Right lobe of liver (tissue), 4 donors: ENCODE data around the gene UBE2V1.

ENCODE experiments used
- CTCF ChIP-seq, 4 donors: fragments of 200-600 bp in 3 of 4; fragments of 450-650 bp in 1 of 4; IDR thresholded peaks; one replicate each; pipeline versions ENCODE4 v1.5.1 to v1.8.0; 2016 to 2022; ENCODE audit warnings: antibody characterized with exemption in 4 of 4, mild to moderate bottlenecking in 2 of 4
- POLR2A ChIP-seq: fragments of 450-650 bp; IDR thresholded peaks from one replicate; pipeline ENCODE4 v1.6.1; 2017; ENCODE audit warnings: antibody characterized with exemption, mild to moderate bottlenecking
- donor health status: DM: no; HTN: no; CAD: no.
- donor health status: DM: no; HTN: no; CAD: no.
- donor health status: DM: no; HTN: yes; CAD: no.

GRCh38 chr20:50118203-50118602 lies 5.3 kb upstream of the UBE2V1 start:
- TF ChIP-seq CTCF (IDR thresholded peaks at IDR 0.05): no peak
- no peak for TF ChIP-seq POLR2A
